ENCODE results near the gene C1QC. TPM values are rescaled to one million over a fixed set of nuclear protein-coding genes. Genes with fewer than 3 reads are reported as not detected.

The C1QC gene
- total and polyA plus RNA-seq, 8 donors = 5.5 to 138 (median 17.2) TPM

GRCh38 chr1:22641247-22641646 is 2.2 kb upstream of the C1QC start:
- FAIRE-seq = no peak
- intact Hi-C loops (cut with DNase I) = loop anchor here (5.0 to 10.0 kb wide), 3 partner anchors 219 to 506 kb away; no protein-coding TSS in a partner anchor
- Histone ChIP-seq H3K27ac (no peak overlapping the region), H3K36me3 (no peaks in the 10 kb centered on the region), H3K9me3 (no peaks in the 10 kb centered on the region), H3K4me3 (no peak overlapping the region), H3K27me3 (no peaks in the 10 kb centered on the region), H3K4me1 (peaks cover 0 to 4% (median 0%) of the 10 kb centered on the region in 3 donors)
- 54 to 63% methylated on average over 8 of the region's 8 CpGs for WGBS, 2 donors
- TF ChIP-seq CTCF (IDR thresholded peaks at IDR 0.05) = no peak
- ATAC-seq = no peak
- no peak for DNase-seq

- FAIRE-seq (no peak), DNase-seq (peak; percentile 74 to 96 (median 91))
- WGBS, 2 donors = 6 to 8% methylated on average over 16 to 18 of the region's 18 CpGs
These were observed 1.4 kb upstream of the C1QC start for GRCh38 chr1:22641906-22642636.

GRCh38 chr1:22643928-22644327 is 495 bp downstream of the C1QC start:
- FAIRE-seq = no peak
- DNase-seq = no peak
- no peak for TF ChIP-seq CTCF (IDR thresholded peaks at IDR 0.05)
- 81 to 85% methylated on average over 11 to 12 of the region's 12 CpGs for WGBS, 2 donors
- H3K27ac ChIP-seq = no peak overlapping the region
- intact Hi-C loops (cut with DNase I) = loop anchor here (2.0 to 10.0 kb wide), 4 partner anchors 222 to 509 kb away; no protein-coding TSS in a partner anchor
- H3K4me3 ChIP-seq = peak overlapping the region in 1 of 4 donors; percentile 17
- H3K36me3 ChIP-seq = no peaks in the 10 kb centered on the region
- no peak for ATAC-seq
- H3K9me3 ChIP-seq = no peaks in the 10 kb centered on the region
- H3K27me3 ChIP-seq = no peaks in the 10 kb centered on the region
- peaks cover 0 to 4% (median 0%) of the 10 kb centered on the region in 3 donors for H3K4me1 ChIP-seq

More at GRCh38 chr1:22641906-22642636, 1.4 kb upstream of the C1QC start:
- Histone ChIP-seq H3K27me3 (no peaks in the 10 kb centered on the region), H3K4me1 (peaks cover 0 to 4% (median 0%) of the 10 kb centered on the region in 3 donors), H3K36me3 (no peaks in the 10 kb centered on the region), H3K9me3 (no peaks in the 10 kb centered on the region), H3K27ac (no peak overlapping the region), H3K4me3 (no peak overlapping the region)
- peak; percentile 78 to 94 (median 93) for ATAC-seq
- TF ChIP-seq CTCF (IDR thresholded peaks at IDR 0.05) = peak; percentile 80 to 91 (median 88)
- intact Hi-C loops (cut with DNase I) = loop anchor here (2.0 to 10.0 kb wide), 4 partner anchors 220 to 507 kb away; no protein-coding TSS in a partner anchor

GRCh38 chr1:22645931-22646330 is 2.5 kb downstream of the C1QC start:
- Histone ChIP-seq H3K4me1 (peaks cover 0 to 4% (median 0%) of the 10 kb centered on the region in 3 donors), H3K9me3 (no peaks in the 10 kb centered on the region), H3K36me3 (no peaks in the 10 kb centered on the region), H3K27me3 (no peaks in the 10 kb centered on the region), H3K27ac (no peak overlapping the region), H3K4me3 (no peak overlapping the region)
- peak in 1 of 4 donors; percentile 8 for ATAC-seq
- no peak for TF ChIP-seq CTCF (IDR thresholded peaks at IDR 0.05)
- no peak for DNase-seq
- intact Hi-C loops (cut with DNase I) = loop anchor here in 2 of 3 donors (10.0 kb wide), 1 partner anchor 511 kb away; no protein-coding TSS in a partner anchor
- 78 to 80% methylated on average over 7 of the region's 7 CpGs for WGBS, 2 donors
- no peak for FAIRE-seq

- FAIRE-seq = no peak
- H3K9me3 ChIP-seq = no peaks in the 10 kb centered on the region
- no peaks in the 10 kb centered on the region for H3K36me3 ChIP-seq
- H3K27me3 ChIP-seq = no peaks in the 10 kb centered on the region
- H3K4me3 ChIP-seq = no peak overlapping the region
- H3K4me1 ChIP-seq = peaks cover 0 to 4% (median 0%) of the 10 kb centered on the region in 3 donors
- TF ChIP-seq CTCF (IDR thresholded peaks at IDR 0.05) = no peak
- no peak overlapping the region for H3K27ac ChIP-seq
- intact Hi-C loops (cut with DNase I) = loop anchor here in 2 of 3 donors (10.0 kb wide), 1 partner anchor 512 kb away; no protein-coding TSS in a partner anchor
- 0 to 91% methylated on average over 1 of the region's 1 CpG for WGBS, 2 donors
- DNase-seq = no peak
- ATAC-seq = no peak
These were observed 3.0 kb downstream of the C1QC start for GRCh38 chr1:22646384-22646783.
